Muscle of back (tissue), 11 donors: Measurements from ENCODE around the gene ARAF. TPM values are rescaled to one million over a fixed set of nuclear protein-coding genes. Genes with fewer than 3 reads are reported as not detected.
A peak's percentile ranks its signal among the peaks of the same experiment; 100 is the strongest.

Experiments
- DNase-seq, 3 donors: peaks; one replicate each; pipeline versions ENCODE4 v3.0.0 to v3.0.0-alpha.2; 2013
- polyA plus RNA-seq, 10 donors: library from polyadenylated mRNA; unstranded; fragments of 120-200 nt; gene quantifications; one replicate each; pipeline ENCODE4 v1.2.1, GENCODE V29; 2013; ENCODE audit not compliant: insufficient read length in 10 of 10

ARAF gene
- polyA plus RNA-seq, 10 donors = 34.5 to 51.3 (median 43.1) TPM

- DNase-seq = no peak
These were observed 58.0 kb downstream of the ARAF start for GRCh38 chrX:47618923-47619485.

- DNase-seq = peak; percentile 64 to 89 (median 85)
These were observed 58.7 kb downstream of the ARAF start, which contains the start of gene SYN1 for GRCh38 chrX:47619486-47620302. TSS of gene SYN1 (minus strand) at chrX:47619857. CDS start at chrX:47619728, 129 bp downstream.

- no peak for DNase-seq
These were observed 59.3 kb downstream of the ARAF start for GRCh38 chrX:47620303-47620685.

Other genes with a start within 250 kb of the ARAF start
- gene ZNF157, start 190.6 kb upstream of the ARAF start, polyA plus RNA-seq = under 1 TPM; 0.13 to 0.39 (median 0.26) TPM
- gene ZNF41, start 78.0 kb upstream of the ARAF start, polyA plus RNA-seq = 10 to 100 TPM in 6 of 10 donors, 1 to 10 TPM in 4; 8.3 to 14.3 (median 11.4) TPM
- 100 to 1,000 TPM; 112 to 165 (median 145) TPM for gene TIMP1, start 21.2 kb downstream of the ARAF start, polyA plus RNA-seq
- gene SYN1, start 58.7 kb downstream of the ARAF start, polyA plus RNA-seq = 10 to 100 TPM in 3 of 10 donors, 1 to 10 TPM in 7; 4.0 to 13.1 (median 9.3) TPM
- 1 to 10 TPM; 1.2 to 3.9 (median 2.6) TPM for gene CFP, start 68.7 kb downstream of the ARAF start, polyA plus RNA-seq
- 10 to 100 TPM; 20.9 to 27.8 (median 24.0) TPM for gene ELK1, start 89.4 kb downstream of the ARAF start, polyA plus RNA-seq
- gene UXT, start 98.0 kb downstream of the ARAF start, polyA plus RNA-seq = 10 to 100 TPM; 74.5 to 98.6 (median 86.8) TPM